HCT116 (cell line): ENCODE data around the gene SPIRE1. TPM values are rescaled to one million over a fixed set of nuclear protein-coding genes. Genes with fewer than 3 reads are reported as not detected.

Source experiments
- ATAC-seq: fragments of 200-7000 bp; cut with Tn5 transposase; 2 replicates; pipeline ENCODE4 v1.9.1; 2020; ENCODE audit warnings: mild to moderate bottlenecking, moderate library complexity
- BruUV-seq: library from RNA; stranded (reverse); fragments of 400-500 nt; replicated peaks from 2 replicates; lab custom pipeline; 2021; lab: Mats Ljungman, UMichigan
- CTCF ChIA-PET: fragments of 300-600 bp; sonication (Branson Sonifier 250); formaldehyde crosslinking; loops from one replicate; lab custom pipeline; 2021; ENCODE audit warnings: antibody characterized with exemption; lab: Charles Lee
- POLR2A ChIA-PET: fragments of 300-600, 350-600 bp; sonication (Branson Sonifier 250); formaldehyde crosslinking; loops from one replicate; lab custom pipeline; 2021; ENCODE audit warnings: antibody characterized with exemption; lab: Charles Lee
- RAD21 ChIA-PET, 2 experiments: fragments of 300-600 bp; sonication (Branson Sonifier 250); formaldehyde crosslinking; loops; one replicate each; lab custom pipeline; 2023; ENCODE audit warnings: low total read pairs in 2 of 2; ENCODE audit not compliant: uncharacterized antibody in 2 of 2, unreplicated experiment in 2 of 2, low non-redundant PET in 1 of 2; lab: Charles Lee
- DNase-seq: peaks from one replicate; pipeline ENCODE4 v3.0.0-alpha.2; 2010; ENCODE audit warnings: low read depth, low spot score
- H2AFZ ChIP-seq: fragments of 200-600 bp; shearing (Covaris generic), sonication (generic); 2 replicates; pipeline ENCODE4 v1.6.1; 2017; ENCODE audit warnings: low read depth, mixed run types, mixed read lengths, antibody characterized with exemption, low read length; ENCODE audit not compliant: poor library complexity, severe bottlenecking
- H3K27ac ChIP-seq: 2 replicates; pipeline ENCODE4 v1.5.1; 2012; ENCODE audit warnings: low read depth, low read length
- H3K27me3 ChIP-seq: fragments of 200-600 bp; sonication (generic); 2 replicates; pipeline ENCODE4 v1.6.1; 2016; ENCODE audit warnings: mixed run types, low read length, mixed read lengths; ENCODE audit not compliant: insufficient read depth
- H3K36me3 ChIP-seq, 2 experiments: fragments of 200-500 bp in 1 of 2; fragments of 200-600 bp in 1 of 2; sonication (Bioruptor generic) in 1 of 2; sonication (generic) in 1 of 2; 2 replicates each; pipeline versions ENCODE4 v1.5.1 to v1.6.1; 2014 to 2016; ENCODE audit warnings: low read length in 2 of 2, inconsistent platforms in 1 of 2, mixed read lengths in 1 of 2, mixed run types in 1 of 2; ENCODE audit not compliant: insufficient read depth in 2 of 2, control insufficient read depth in 1 of 2
- H3K4me1 ChIP-seq, 2 experiments: fragments of 200-600 bp in 1 of 2; sonication (generic) in 1 of 2; 2 replicates each; pipeline versions ENCODE4 v1.5.1 to v1.6.1; 2012 to 2017; ENCODE audit warnings: low read length in 2 of 2, inconsistent platforms in 1 of 2, mild to moderate bottlenecking in 1 of 2, mixed read lengths in 1 of 2, mixed run types in 1 of 2, moderate library complexity in 1 of 2; ENCODE audit not compliant: insufficient read depth in 2 of 2, control insufficient read depth in 1 of 2
- H3K4me2 ChIP-seq: fragments of 200-600 bp; sonication (generic); 2 replicates; pipeline ENCODE4 v1.6.1; 2017; ENCODE audit warnings: mixed run types, low read length, mixed read lengths
- H3K4me3 ChIP-seq, 2 experiments: fragments of 200-600 bp in 1 of 2; sonication (generic) in 1 of 2; replicated peaks in 1 of 2; 2 replicates each; pipeline ENCODE4 v1.5.1; 2011 to 2016; ENCODE audit warnings: low read length in 2 of 2, control low read depth in 1 of 2, low read depth in 1 of 2, mild to moderate bottlenecking in 1 of 2, mixed read lengths in 1 of 2, mixed run types in 1 of 2
- H3K79me2 ChIP-seq: fragments of 200-600 bp; sonication (generic); 2 replicates; pipeline ENCODE4 v1.6.1; 2017; ENCODE audit warnings: mild to moderate bottlenecking, mixed run types, low read length, moderate library complexity, mixed read lengths; ENCODE audit not compliant: insufficient read depth
- H3K9ac ChIP-seq: fragments of 200-600 bp; sonication (generic); 2 replicates; pipeline ENCODE4 v1.6.1; 2016; ENCODE audit warnings: low read length, mixed read lengths
- H3K9me2 ChIP-seq: fragments of 200-600 bp; sonication (generic), shearing (Covaris generic); 2 replicates; pipeline ENCODE4 v1.6.1; 2017; ENCODE audit warnings: mixed run types, mild to moderate bottlenecking, moderate library complexity; ENCODE audit not compliant: insufficient read depth
- H3K9me3 ChIP-seq, 2 experiments: fragments of 200-500 bp in 1 of 2; fragments of 200-600 bp in 1 of 2; sonication (Bioruptor generic) in 1 of 2; sonication (generic) in 1 of 2; 2 replicates each; pipeline ENCODE4 v1.6.1; 2014 to 2017; ENCODE audit warnings: low read length in 2 of 2, mixed read lengths in 2 of 2, inconsistent platforms in 1 of 2, low read depth in 1 of 2, mild to moderate bottlenecking in 1 of 2, mixed run types in 1 of 2, moderate library complexity in 1 of 2; ENCODE audit not compliant: control insufficient read depth in 1 of 2, insufficient read depth in 1 of 2
- H4K20me1 ChIP-seq: fragments of 200-600 bp; sonication (generic), shearing (Covaris generic); 2 replicates; pipeline ENCODE4 v1.6.1; 2017; ENCODE audit warnings: mixed run types, mild to moderate bottlenecking, moderate library complexity; ENCODE audit not compliant: insufficient read depth
- EGR1 ChIP-seq: IDR thresholded peaks from 2 replicates; pipeline ENCODE4 v1.6.1; 2012; ENCODE audit warnings: low read depth
- JUND ChIP-seq: IDR thresholded peaks from 2 replicates; pipeline ENCODE4 v1.6.1; 2012
- RAD21 ChIP-seq: IDR thresholded peaks from 2 replicates; pipeline ENCODE4 v1.6.1; 2012; ENCODE audit warnings: low read depth, mild to moderate bottlenecking
- SIN3A ChIP-seq: IDR thresholded peaks from 2 replicates; pipeline ENCODE4 v1.6.1; 2012; ENCODE audit warnings: low read depth
- YY1 ChIP-seq: IDR thresholded peaks from 2 replicates; pipeline ENCODE4 v1.6.1; 2011; ENCODE audit warnings: low read length, low read depth, moderate library complexity, mild to moderate bottlenecking; ENCODE audit not compliant: insufficient replicate concordance; ENCODE audit errors: extremely low read depth
- intact Hi-C: fragments of 100-400 bp; cut with micrococcal nuclease; formaldehyde crosslinking; loops from 2 replicates; pipeline ENCODE4 v1.10.0; 2022
- total RNA-seq: library from RNA; stranded (reverse); gene quantifications from one replicate; pipeline ENCODE4 v1.2.1, GENCODE V29; 2021; ENCODE audit not compliant: unreplicated experiment
- TF ChIP-seq, protein P1 (sequence below), 3 experiments: fragments of 200-600 bp in 1 of 3; sonication (generic) in 1 of 3; IDR thresholded peaks in 2 of 3; conservative IDR thresholded peaks in 1 of 3; 2 replicates each; pipeline ENCODE4 v1.5.1; 2012 to 2017; ENCODE audit warnings: low read depth in 2 of 3, low read length in 2 of 3, antibody characterized with exemption in 1 of 3, borderline replicate concordance in 1 of 3, control low read depth in 1 of 3, mild to moderate bottlenecking in 1 of 3, mixed read lengths in 1 of 3, mixed run types in 1 of 3, moderate library complexity in 1 of 3; ENCODE audit not compliant: insufficient read depth in 1 of 3
- TF ChIP-seq, protein P2 (sequence below): IDR thresholded peaks from 2 replicates; pipeline ENCODE4 v1.6.1; 2012

Gene SPIRE1
- total RNA-seq, 1 experiment from 2014 or later = 26.6 TPM

DNA sequence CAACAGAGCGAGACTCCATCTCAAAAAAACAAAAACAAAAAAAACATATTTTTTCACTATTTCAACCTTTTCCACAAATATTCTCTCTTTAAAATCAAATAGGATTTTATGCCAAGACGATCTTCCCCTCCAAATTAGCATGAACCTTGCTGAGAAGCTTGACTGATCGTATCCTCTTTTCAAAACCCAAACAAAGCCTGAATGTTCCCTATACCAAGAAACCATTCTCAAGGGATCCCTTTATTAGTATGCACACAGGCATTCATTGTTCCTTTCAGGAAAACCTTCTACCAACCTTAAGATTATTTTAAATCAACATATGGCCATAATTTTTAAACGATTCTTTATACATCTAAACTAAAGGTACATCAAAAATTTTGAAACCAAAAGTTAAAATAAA lies 6.3 kb downstream of the SPIRE1 start (continued):
- TF ChIP-seq, protein P1, sequence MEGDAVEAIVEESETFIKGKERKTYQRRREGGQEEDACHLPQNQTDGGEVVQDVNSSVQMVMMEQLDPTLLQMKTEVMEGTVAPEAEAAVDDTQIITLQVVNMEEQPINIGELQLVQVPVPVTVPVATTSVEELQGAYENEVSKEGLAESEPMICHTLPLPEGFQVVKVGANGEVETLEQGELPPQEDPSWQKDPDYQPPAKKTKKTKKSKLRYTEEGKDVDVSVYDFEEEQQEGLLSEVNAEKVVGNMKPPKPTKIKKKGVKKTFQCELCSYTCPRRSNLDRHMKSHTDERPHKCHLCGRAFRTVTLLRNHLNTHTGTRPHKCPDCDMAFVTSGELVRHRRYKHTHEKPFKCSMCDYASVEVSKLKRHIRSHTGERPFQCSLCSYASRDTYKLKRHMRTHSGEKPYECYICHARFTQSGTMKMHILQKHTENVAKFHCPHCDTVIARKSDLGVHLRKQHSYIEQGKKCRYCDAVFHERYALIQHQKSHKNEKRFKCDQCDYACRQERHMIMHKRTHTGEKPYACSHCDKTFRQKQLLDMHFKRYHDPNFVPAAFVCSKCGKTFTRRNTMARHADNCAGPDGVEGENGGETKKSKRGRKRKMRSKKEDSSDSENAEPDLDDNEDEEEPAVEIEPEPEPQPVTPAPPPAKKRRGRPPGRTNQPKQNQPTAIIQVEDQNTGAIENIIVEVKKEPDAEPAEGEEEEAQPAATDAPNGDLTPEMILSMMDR (IDR thresholded peaks at IDR 0.05 in 2 of 3, conservative IDR thresholded peaks at IDR 0.05 in 1 of 3; ENCODE audit: borderline replicate concordance in 1 of 3, insufficient read depth in 1 of 3, low read depth in 2 of 3, low read length in 2 of 3) = no peak

DNA sequence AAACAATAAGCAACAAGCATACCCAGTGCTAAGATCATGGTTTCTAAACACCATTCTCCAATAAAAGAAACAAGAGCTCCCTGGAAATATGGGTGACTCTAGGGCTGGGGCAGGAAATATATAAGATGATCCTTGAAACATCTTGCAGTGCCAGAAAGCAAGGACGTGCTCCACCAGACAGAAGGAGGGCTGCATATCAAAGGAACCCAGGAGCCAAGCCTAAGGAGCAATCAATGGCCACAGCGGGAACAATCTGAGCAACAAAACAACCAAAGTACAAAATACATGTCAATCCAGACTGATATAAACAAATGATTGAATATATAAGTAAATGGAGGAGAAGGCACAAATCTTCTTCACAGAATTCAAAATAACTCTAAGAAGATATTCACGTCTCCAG lies 10.1 kb downstream of the SPIRE1 start:
- Histone ChIP-seq H3K79me2 (peaks cover 46% of the 10 kb centered on the region), H3K9me3 (no peaks in the 10 kb centered on the region), H2AFZ (no peak overlapping the region), H3K9ac (no peak overlapping the region), H3K27me3 (no peaks in the 10 kb centered on the region), H3K9me2 (no peaks in the 10 kb centered on the region), H3K4me2 (no peak overlapping the region), H3K27ac (no peak overlapping the region), H3K4me1 (peaks cover 28 to 36% of the 10 kb centered on the region in 2 experiments), H3K36me3 (no peaks in the 10 kb centered on the region), H4K20me1 (no peaks in the 10 kb centered on the region), H3K4me3 (no peak overlapping the region)
- CTCF ChIA-PET = no interaction called here
- RAD21 ChIA-PET = no interaction called here
- ATAC-seq (no peak), DNase-seq (no peak)
- POLR2A ChIA-PET = no interaction called here
- intact Hi-C loops = no loop called here
- no TSS peak for BruUV-seq
- TF ChIP-seq, protein P2, sequence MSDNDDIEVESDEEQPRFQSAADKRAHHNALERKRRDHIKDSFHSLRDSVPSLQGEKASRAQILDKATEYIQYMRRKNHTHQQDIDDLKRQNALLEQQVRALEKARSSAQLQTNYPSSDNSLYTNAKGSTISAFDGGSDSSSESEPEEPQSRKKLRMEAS = no peak
- no peak for TF ChIP-seq SIN3A

DNA sequence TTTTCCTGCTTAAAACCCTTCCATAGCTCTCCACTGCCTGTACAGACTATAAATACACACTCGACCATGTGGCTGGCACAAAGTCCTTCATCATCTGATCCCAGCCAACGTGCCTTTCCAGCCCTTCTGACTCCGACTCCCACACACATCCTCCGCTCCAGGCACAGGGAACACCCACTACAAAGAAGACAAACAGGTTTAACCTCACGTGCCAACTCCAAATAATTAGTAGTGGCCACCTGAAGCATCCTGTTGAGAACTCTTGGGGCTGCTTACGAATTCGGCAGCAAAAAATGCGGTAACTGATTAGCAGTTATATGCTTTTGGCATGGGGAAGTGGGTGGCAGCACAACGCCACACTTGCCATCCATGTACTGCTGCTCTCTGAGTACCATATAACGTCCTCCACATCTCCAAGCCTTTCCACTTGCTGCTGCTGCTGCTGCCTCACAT lies 12.1 kb downstream of the SPIRE1 start:
- no TSS peak for BruUV-seq
- POLR2A ChIA-PET = interaction anchor here (0.7 kb wide), 1 partner anchor 18 kb away, joined by 3 read pairs; no protein-coding TSS in a partner anchor
- Histone ChIP-seq H4K20me1 (no peaks in the 10 kb centered on the region), H3K4me2 (peak overlapping the region; percentile 70), H3K9me3 (no peaks in the 10 kb centered on the region), H3K4me1 (peaks cover 29 to 39% of the 10 kb centered on the region in 2 experiments), H3K36me3 (no peaks in the 10 kb centered on the region), H3K27me3 (no peaks in the 10 kb centered on the region), H2AFZ (no peak overlapping the region), H3K9me2 (no peaks in the 10 kb centered on the region), H3K79me2 (peaks cover 34% of the 10 kb centered on the region), H3K4me3 (peak overlapping the region in 1 of 2 experiments; percentile 17; a peak in 2 of 4 replicates), H3K27ac (no peak overlapping the region), H3K9ac (no peak overlapping the region; the same call in 1 of the 2 replicates)
- DNase-seq (no peak), ATAC-seq (peak; percentile 80)
- CTCF ChIA-PET = no interaction called here
- RAD21 ChIA-PET = no interaction called here
- intact Hi-C loops = no loop called here
- TF ChIP-seq RAD21 (no peak), JUND (no peak), YY1 (no peak), EGR1 (peak; percentile 77)
- TF ChIP-seq, protein P2 = peak; percentile 61; the same call in 1 of the 2 replicates
